AG08396 (cell line): Measurements from ENCODE around the gene ALG1.
"Not testable (repeated sequence)": the region's sequence is repeated elsewhere in the genome, so short reads cannot be mapped to it uniquely, and the experiment has no call there.

Experiments used
- DNase-seq: peaks from one replicate; pipeline ENCODE4 v3.0.0; 2012; ENCODE audit warnings: low spot score, mixed read lengths

Gene ALG1

DNA sequence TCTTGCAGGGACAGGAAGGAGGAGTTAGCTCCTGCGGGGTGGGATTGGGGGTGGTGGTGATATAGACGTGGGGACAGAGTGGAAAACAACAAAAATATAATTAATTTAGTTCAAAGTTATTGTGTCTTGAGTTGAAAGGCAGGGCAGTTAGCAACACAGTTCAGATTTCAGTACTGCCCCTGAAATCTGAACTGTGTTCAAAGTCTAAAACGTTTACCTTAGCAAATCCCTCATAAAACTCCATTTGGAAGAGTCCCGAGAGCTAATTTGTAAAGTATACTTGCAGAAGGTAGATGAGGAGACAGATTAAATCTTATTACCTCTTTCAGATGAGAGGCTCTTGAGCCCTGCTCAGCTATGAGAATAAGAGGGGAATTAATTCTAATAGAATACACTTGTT is 27.5 kb downstream of the ALG1 start:
- not testable (repeated sequence) for DNase-seq

DNA sequence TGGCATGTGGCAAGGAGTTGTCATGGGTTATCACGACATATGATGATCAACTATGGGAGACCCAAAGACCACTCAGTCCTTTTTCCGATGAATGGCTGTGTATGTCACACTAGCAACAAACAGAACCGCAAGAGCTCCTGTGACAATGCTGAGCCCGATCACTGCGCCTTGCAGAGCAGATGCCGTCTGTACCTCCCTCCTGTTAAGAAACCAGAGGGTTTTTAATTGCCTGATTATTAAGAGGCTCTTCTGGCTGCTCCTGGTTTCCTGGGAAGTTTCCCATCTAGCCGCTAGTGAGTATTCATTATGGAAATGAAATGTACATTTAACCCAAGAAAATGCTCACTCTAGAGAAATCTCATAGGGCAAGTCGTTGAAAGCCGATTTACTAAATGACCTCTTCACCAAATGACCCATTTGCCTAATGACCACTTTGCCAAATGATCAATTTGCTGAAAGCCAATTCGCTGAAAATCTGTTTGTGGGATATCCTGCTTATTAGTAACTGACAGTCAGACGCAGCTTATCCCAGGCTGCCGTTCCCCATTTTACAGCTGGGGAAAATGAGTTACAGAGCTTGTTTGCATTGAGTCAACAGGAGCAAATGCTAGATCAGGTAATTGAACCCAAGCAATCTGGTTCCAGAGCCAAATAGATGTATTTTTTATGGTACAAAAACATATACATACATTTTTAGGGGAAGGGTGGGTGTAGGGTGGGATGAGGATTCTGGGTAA is 31.8 kb downstream of the ALG1 start:
- DNase-seq = not testable (repeated sequence)

DNA sequence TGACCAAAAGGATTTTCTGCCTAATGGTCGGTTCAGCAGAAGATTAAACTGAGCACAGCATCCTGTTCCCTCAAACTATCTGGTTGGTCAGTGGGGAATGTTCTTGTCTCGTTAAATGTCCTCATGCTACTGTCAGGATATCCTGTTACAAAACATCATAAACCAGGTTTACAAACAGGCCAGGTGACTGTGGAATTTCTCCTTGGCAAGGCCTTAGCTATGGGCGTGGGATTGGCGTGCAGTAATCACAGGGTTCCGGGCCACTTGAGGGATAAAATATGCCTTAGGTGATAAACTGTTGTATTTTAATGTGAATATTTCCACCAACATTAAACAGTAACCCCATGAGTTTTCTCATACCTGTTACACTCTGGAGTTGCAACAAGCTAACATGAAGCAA is 33.4 kb downstream of the ALG1 start:
- not testable (repeated sequence) for DNase-seq

DNA sequence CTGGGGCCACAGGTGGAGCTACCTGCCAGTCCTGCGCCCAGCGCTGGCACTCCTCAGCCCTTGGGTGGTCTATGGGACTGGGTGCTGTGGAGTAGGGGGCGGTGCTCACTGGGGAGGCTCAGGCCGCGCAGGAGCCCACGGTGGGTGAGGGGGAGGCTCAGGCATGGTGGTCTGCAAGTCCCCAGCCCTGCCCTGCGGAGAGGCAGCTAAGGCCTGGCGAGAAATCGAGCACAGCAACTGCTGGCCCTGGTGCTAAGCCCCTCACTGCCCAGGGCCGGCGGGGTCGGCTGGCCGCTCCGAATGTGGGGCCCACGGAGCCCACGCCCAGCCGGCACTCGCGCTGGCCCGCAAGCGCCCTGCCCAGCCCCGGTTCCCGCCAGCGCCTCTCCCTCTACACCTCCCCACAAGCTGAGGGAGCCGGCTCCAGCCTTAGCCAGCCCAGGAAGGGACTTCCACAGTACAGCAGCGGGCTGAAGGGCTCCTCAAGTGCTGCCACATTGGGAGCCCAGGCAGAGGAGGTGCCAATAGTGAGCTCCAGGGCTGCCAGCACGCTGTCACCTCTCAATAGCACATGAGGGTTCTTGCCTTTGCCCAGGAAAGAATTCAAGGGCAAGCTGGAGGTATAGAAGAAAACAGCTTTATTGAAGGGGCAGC is 37.0 kb downstream of the ALG1 start:
- DNase-seq = no peak

DNA sequence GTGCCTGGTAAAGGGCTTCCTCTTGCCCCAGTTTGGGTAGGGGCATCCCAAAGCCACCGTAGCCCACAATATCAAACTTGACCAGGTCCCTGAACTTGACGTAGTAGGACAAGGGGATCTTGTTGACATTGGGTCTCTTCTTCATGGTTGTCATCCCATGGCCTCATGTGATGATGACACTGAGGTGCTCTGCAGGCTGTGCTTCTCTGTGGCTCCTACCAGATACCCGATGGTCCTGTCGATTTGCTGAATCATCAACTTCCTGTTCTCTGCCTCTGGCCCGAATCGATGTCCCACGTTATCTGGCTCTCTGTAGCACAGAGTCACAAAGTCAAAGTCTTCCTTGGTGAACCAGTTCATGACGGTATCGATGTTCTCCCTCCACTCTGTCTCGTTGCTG is 39.3 kb downstream of the ALG1 start:
- not testable (repeated sequence) for DNase-seq

DNA sequence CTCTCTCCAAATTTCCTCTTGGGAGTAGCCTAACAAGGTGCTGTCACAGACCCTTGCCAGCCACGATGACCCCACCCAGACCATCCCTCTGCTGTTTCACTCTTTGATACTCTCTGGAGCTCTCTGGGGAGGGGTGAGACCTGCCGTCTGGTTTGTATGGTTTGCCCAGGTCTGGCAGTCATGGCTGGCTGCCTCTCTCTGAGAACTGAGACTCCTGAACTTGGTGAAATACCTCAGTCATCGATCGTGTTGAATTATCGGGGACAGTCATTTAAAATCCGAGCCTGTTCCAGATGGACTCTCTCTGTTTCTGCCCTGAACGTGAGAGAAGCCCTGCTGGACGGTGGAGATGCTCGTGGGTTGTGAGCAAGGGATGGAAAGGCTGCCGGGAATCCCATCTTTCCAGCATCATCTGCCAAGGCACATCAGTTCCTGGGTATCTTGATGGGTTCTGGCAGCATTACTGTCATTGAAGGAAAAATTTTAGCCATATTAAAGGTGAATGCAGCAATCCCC is 45.2 kb downstream of the ALG1 start:
- DNase-seq = not testable (repeated sequence)

DNA sequence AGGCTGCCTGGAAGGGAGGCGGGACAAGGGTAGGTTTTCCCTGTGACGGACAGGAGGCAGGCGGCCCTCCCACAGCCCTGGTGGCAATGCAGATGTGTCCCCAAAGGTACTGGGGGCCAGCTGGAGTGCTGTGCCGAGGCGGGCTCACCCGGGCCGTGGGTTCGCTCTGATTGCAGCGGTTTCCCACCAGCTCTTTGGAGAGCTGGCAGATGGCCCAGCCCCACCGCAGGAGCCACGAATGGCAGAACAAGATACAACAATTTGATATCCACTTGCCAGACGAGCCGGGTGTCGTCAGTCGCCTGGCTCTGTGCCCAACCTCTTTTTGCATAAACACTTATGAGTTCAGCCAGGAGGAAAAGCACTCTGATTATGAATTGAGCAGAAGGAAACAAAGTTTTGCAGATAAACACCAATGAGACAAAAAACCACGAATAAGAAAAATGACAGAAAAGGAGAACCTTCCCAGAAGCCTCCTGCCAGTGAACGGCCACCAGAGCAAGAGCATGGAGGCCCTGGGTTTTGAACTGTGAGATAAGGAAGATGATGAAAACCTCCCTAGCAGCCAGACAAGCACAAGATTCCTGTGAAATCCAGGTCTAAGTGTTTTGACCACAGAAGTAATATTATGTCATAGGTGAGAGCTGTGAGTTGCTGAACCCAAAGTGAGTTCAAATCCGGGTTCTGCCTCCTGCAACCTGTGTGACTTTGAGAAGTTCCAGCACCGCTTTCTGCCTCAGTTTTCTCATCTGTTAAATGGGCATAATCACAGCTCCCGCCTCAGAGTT is 45.9 kb downstream of the ALG1 start:
- DNase-seq = peak; percentile 7

DNA sequence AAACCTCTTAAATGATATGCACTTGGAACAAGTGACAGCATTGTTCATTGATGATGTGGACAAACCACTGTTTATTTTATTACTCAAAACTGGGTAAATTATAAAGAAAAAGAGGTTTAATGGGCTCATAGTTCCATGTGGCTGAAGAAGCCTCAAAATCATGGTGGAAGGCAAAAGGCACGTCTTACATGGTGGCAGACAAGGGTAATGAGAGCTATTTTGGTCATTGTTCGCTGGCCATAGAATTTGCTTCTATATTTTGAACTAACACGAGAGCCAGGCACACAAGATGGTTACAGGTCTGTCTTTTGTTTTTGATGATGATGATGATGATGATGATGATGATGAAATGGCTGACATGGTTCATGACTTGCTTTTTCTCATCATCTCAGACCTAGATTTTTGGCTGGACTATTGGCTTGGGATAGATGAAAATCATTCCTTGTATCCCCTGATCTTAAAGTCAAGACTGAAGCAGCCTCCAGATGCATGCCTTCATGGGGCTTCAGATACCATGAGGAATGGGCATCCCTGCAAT is 59.9 kb downstream of the ALG1 start:
- DNase-seq = not testable (repeated sequence)

DNA sequence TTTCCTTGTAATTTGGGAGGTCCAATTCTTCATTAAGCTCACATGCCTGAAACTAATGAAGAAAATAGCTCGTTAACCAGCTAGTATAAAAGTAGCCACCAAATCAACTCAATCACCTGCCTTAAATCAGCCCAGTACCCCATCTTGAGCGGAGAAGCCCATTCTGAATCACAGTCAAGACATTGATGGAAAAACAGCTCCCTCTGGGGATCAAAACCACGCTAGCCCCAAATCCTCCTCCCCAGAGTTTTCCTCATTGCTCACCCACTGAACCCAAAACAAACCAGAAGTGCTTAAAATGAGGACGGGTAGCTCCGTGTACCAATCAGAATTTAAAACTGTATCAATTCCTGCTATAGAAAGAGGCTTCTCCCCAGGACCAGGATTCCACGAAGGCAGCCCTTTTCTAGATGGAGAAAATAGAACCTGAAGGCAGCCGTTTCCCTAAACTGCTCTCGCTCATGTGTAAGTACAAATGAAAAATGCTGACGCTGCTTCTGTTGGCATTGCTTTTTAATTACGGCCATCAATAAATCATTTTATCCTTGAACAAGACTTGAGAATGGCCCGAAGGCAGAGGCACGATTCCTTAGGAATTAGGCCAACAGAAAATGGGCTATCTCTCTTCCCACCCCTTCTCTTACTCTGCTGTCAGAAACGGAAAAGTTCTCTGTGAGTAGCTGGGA is 61.4 kb downstream of the ALG1 start:
- not testable (repeated sequence) for DNase-seq

DNA sequence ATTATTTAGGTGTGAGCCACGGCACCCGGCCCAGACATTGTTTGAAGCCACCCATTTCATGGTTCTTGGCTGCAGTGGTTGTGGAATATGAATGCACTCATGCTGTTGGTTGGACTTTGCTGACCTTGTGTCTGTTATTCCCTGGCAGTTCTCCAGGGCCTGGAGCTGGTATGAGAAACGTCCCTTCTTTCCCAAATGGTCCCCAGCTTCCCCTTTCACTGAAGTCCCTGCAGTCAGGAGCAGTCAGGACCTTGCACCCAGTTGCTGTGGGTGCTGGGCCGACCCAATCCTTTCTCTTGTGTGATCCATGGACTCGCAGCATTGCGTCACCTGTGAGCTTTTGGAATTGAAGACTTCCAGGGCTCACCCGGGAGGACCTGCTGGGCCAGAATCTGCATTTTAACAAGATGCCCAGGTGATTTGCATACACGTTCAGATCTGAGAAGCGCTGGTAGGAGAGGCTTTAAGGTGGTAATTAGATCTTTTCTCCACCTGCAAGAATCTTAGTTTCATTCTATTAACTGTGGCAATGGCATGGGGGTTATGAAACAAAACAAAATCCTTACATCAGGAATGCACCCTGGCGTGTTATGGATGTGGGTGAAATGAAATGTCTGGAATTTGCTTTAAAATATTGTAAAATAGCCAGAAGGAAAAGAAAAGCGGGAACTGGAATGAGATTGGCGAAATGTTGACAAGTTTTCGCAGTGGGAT is 63.3 kb downstream of the ALG1 start:
- not testable (repeated sequence) for DNase-seq
